HepG2 (cell line): ENCODE results near the gene CDC42EP1. TPM values are rescaled to one million over a fixed set of nuclear protein-coding genes. Genes with fewer than 3 reads are reported as not detected.

Source experiments
- ARHGAP35 ChIP-seq: sonication (generic); formaldehyde crosslinking; IDR thresholded peaks from 2 replicates; pipeline ENCODE4 v1.9.0; 2022; ENCODE audit warnings: mild to moderate bottlenecking, inconsistent platforms, moderate library complexity, missing genetic modification reagents, borderline replicate concordance
- ARNT2 ChIP-seq: sonication (generic); formaldehyde crosslinking; IDR thresholded peaks from 2 replicates; pipeline ENCODE4 v1.8.0; 2022; ENCODE audit warnings: mild to moderate bottlenecking, low read depth, missing genetic modification reagents, moderate library complexity
- CREB1 ChIP-seq, 2 experiments: fragments of 450-650 bp in 1 of 2; IDR thresholded peaks; 2 replicates each; pipeline ENCODE4 v1.6.1; 2016 to 2017; ENCODE audit warnings: control low read depth in 1 of 2, mild to moderate bottlenecking in 1 of 2, missing compliant biosample characterization in 1 of 2, missing genetic modification characterization in 1 of 2
- GMEB1 ChIP-seq: sonication (generic); formaldehyde crosslinking; IDR thresholded peaks from 2 replicates; pipeline ENCODE4 v1.5.1; 2020; ENCODE audit warnings: missing genetic modification reagents, mild to moderate bottlenecking, borderline replicate concordance
- GPBP1L1 ChIP-seq: sonication (generic); formaldehyde crosslinking; IDR thresholded peaks from 2 replicates; pipeline ENCODE4 v1.5.0; 2020; ENCODE audit warnings: mild to moderate bottlenecking, missing genetic modification reagents
- MTERF4 ChIP-seq: sonication (generic); formaldehyde crosslinking; IDR thresholded peaks from 2 replicates; pipeline ENCODE4 v1.8.0; 2023; ENCODE audit warnings: mild to moderate bottlenecking, missing genetic modification reagents
- NFE2 ChIP-seq: sonication (generic); formaldehyde crosslinking; IDR thresholded peaks from 2 replicates; pipeline ENCODE4 v1.4.0; 2020; ENCODE audit warnings: missing genetic modification reagents
- NR2F1 ChIP-seq, 2 experiments: fragments of 450-650 bp in 1 of 2; formaldehyde crosslinking in 1 of 2; IDR thresholded peaks; 2 replicates each; pipeline versions ENCODE4 v1.5.0 to v1.6.1; 2016 to 2020; ENCODE audit warnings: mild to moderate bottlenecking in 1 of 2, missing compliant biosample characterization in 1 of 2, missing genetic modification reagents in 1 of 2, moderate library complexity in 1 of 2
- PBX3 ChIP-seq: sonication (generic); formaldehyde crosslinking; IDR thresholded peaks from 2 replicates; pipeline ENCODE4 v1.8.1; 2023; ENCODE audit warnings: missing genetic modification reagents, inconsistent platforms, borderline replicate concordance
- TOE1 ChIP-seq: sonication (generic); formaldehyde crosslinking; IDR thresholded peaks from 2 replicates; pipeline ENCODE4 v1.4.0; 2020; ENCODE audit warnings: mild to moderate bottlenecking, missing genetic modification reagents
- TRIM24 ChIP-seq: sonication (generic); formaldehyde crosslinking; IDR thresholded peaks from 2 replicates; pipeline ENCODE4 v1.8.0; 2022; ENCODE audit warnings: mild to moderate bottlenecking, missing genetic modification reagents
- YEATS4 ChIP-seq: sonication (generic); formaldehyde crosslinking; IDR thresholded peaks from 2 replicates; pipeline ENCODE4 v1.4.0; 2020; ENCODE audit warnings: missing genetic modification reagents, borderline replicate concordance
- ZBED4 ChIP-seq: sonication (generic); formaldehyde crosslinking; IDR thresholded peaks from 2 replicates; pipeline ENCODE4 v1.4.0; 2020; ENCODE audit warnings: missing genetic modification reagents, borderline replicate concordance
- ZBTB38 ChIP-seq: sonication (generic); formaldehyde crosslinking; IDR thresholded peaks from 2 replicates; pipeline ENCODE4 v1.5.1; 2020; ENCODE audit warnings: mild to moderate bottlenecking, missing genetic modification reagents
- ZFP36 ChIP-seq: fragments of 150-350 bp; IDR thresholded peaks from 2 replicates; pipeline ENCODE4 v1.6.1; 2018; ENCODE audit warnings: borderline replicate concordance, low read length, low read depth; ENCODE audit not compliant: partially characterized antibody
- ZMYM4 ChIP-seq: sonication (generic); formaldehyde crosslinking; IDR thresholded peaks from 2 replicates; pipeline ENCODE4 v1.8.1; 2023; ENCODE audit warnings: mild to moderate bottlenecking, missing genetic modification reagents
- ZNF33A ChIP-seq: sonication (generic); formaldehyde crosslinking; IDR thresholded peaks from 2 replicates; pipeline ENCODE4 v1.5.1; 2020; ENCODE audit warnings: missing genetic modification reagents, mild to moderate bottlenecking, moderate library complexity, borderline replicate concordance
- ZNF75D ChIP-seq: sonication (generic); formaldehyde crosslinking; IDR thresholded peaks from 2 replicates; pipeline ENCODE4 v1.8.1; 2023; ENCODE audit warnings: missing genetic modification reagents, mild to moderate bottlenecking, borderline replicate concordance
- polyA plus RNA-seq, 8 experiments: library from polyadenylated mRNA; depleted of rRNA in 3 of 8; stranded (reverse) in 7 of 8; unstranded in 1 of 8; fragments of >200 nt; fragmentation: Illumina TruSeq in 4 of 8; extraction: Trizol in 4 of 8; gene quantifications; 2 replicates each; pipeline versions ENCODE4 v1.2.1 to v1.2.3, GENCODE V29; 2011 to 2016; ENCODE audit warnings: low read depth in 4 of 8, missing spikeins in 1 of 8, mixed read lengths in 1 of 8; ENCODE audit not compliant: insufficient read depth in 1 of 8
- total RNA-seq, 5 experiments: library from RNA; depleted of rRNA; stranded (reverse); fragments of >200 nt; fragmentation: Illumina TruSeq; extraction: Trizol; gene quantifications; 2 replicates each; pipeline ENCODE4 v1.2.3, GENCODE V29; 2016; ENCODE audit warnings: low read depth in 1 of 5

Gene CDC42EP1
- total and polyA plus RNA-seq, 2 of the 13 experiments (the other 11 are each of a cell fraction or from before 2014, with no cell fraction given), result 17.1 to 29.5 TPM

GRCh38 chr22:37566903-37567798 lies 6.9 kb downstream of the CDC42EP1 start (continued):
- TF ChIP-seq ZBED4 (CRISPR knock-in tag) (no peak), ZMYM4 (CRISPR knock-in tag) (no peak), TOE1 (CRISPR knock-in tag) (no peak), ZNF75D (CRISPR knock-in tag) (no peak), GPBP1L1 (no peak), MTERF4 (CRISPR knock-in tag) (0 out of 2 replicates have a peak, but pooled peaks have one; percentile 47), ZFP36 (peak; percentile 16), ARHGAP35 (CRISPR knock-in tag) (no peak), ZBTB38 (CRISPR knock-in tag) (no peak; the same call in 1 of the 2 replicates), NR2F1 (CRISPR knock-in tag; IDR thresholded peaks at IDR 0.05) (no peak), ARNT2 (no peak), ZNF33A (no peak), PBX3 (CRISPR knock-in tag) (no peak), GMEB1 (CRISPR knock-in tag) (no peak), TRIM24 (CRISPR knock-in tag) (no peak), NFE2 (CRISPR knock-in tag) (no peak), YEATS4 (CRISPR knock-in tag) (no peak), CREB1 (IDR thresholded peaks at IDR 0.05) (no peak), CREB1 (CRISPR knock-in tag; IDR thresholded peaks at IDR 0.05) (no peak)
